SK-N-MC (cell line): ENCODE measurements around the gene TXNRD1.

Experiments
- EZH2 ChIP-seq: fragments of 200-600 bp; sonication (generic); IDR thresholded peaks from one replicate; pipeline ENCODE4 v1.6.1; 2017; ENCODE audit warnings: antibody characterized with exemption
- FOXP2 ChIP-seq: optimal IDR thresholded peaks from 2 replicates; pipeline ENCODE3; 2011; ENCODE audit warnings: mild to moderate bottlenecking, moderate library complexity; ENCODE audit not compliant: insufficient read depth; ENCODE audit errors: extremely low read length, control extremely low read depth
- POLR2AphosphoS5 ChIP-seq: IDR thresholded peaks from 2 replicates; pipeline ENCODE4 v1.6.1; 2012; ENCODE audit warnings: mild to moderate bottlenecking, low read depth, low read length, borderline replicate concordance

GRCh38 chr12:104180374-104180773 is 35.2 kb upstream of the TXNRD1 start:
- TF ChIP-seq EZH2 (no peak), POLR2AphosphoS5 (no peak), FOXP2 (no peak)
